ENCODE data around the gene NEGR1. TPM values are rescaled to one million over a fixed set of nuclear protein-coding genes. Genes with fewer than 3 reads are reported as not detected.
A peak's percentile ranks its signal among the peaks of the same experiment; 100 is the strongest.

Gene NEGR1
- total RNA-seq, 4 donors from 2014 or later: 7.0 to 10.0 (median 8.1) TPM

GRCh38 chr1:71561729-71562128, 720.6 kb downstream of the NEGR1 start:
- no peak for DNase-seq
- in situ Hi-C loops (cut with MboI; ENCODE audit: low pct_ligation_motif_present in 1 of 4, low pct_unique_long_range_greater_than_20kb in 1 of 4, low sequenced_read_pairs in 3 of 4): no loop called here
- intact Hi-C loops (cut with DNase I; ENCODE audit: low total_unique reads): no loop called here
- no peaks in the 10 kb centered on the region for H3K9me3 ChIP-seq
- no peaks in the 10 kb centered on the region for H3K36me3 ChIP-seq
- no peaks in the 10 kb centered on the region for H3K27me3 ChIP-seq
- peak overlapping the region in 2 of 4 donors; percentile 14 to 30 for H3K27ac ChIP-seq
- TF ChIP-seq POLR2A (IDR thresholded peaks at IDR 0.05) (no peak), CTCF (IDR thresholded peaks at IDR 0.05) (no peak), EP300 (IDR thresholded peaks at IDR 0.05; ENCODE audit: low read depth) (no peak)
- peaks cover 0 to 5% (median 2%) of the 10 kb centered on the region in 4 donors for H3K4me1 ChIP-seq
- H3K4me3 ChIP-seq: no peak overlapping the region
- 49 to 53% methylated on average over 2 of the region's 2 CpGs for WGBS, 2 donors (ENCODE audit: low coverage in 1 of 2)

- intact Hi-C loops (cut with DNase I; ENCODE audit: low total_unique reads) (no loop called here), in situ Hi-C loops (cut with MboI; ENCODE audit: low pct_ligation_motif_present in 1 of 4, low pct_unique_long_range_greater_than_20kb in 1 of 4, low sequenced_read_pairs in 3 of 4) (no loop called here)
- no peak for DNase-seq
- H3K36me3 ChIP-seq: no peaks in the 10 kb centered on the region
- H3K27me3 ChIP-seq: no peaks in the 10 kb centered on the region
- H3K27ac ChIP-seq: peak overlapping the region in 1 of 4 donors; percentile 23
- H3K9me3 ChIP-seq: no peaks in the 10 kb centered on the region
- H3K4me3 ChIP-seq: no peak overlapping the region
- peaks cover 0 to 5% (median 2%) of the 10 kb centered on the region in 4 donors for H3K4me1 ChIP-seq
- 60 to 69% methylated on average over 2 of the region's 2 CpGs for WGBS, 2 donors (ENCODE audit: low coverage in 1 of 2)
- TF ChIP-seq POLR2AphosphoS5 (IDR thresholded peaks at IDR 0.05) (no peak), EP300 (IDR thresholded peaks at IDR 0.05; ENCODE audit: low read depth) (no peak), POLR2A (IDR thresholded peaks at IDR 0.05) (no peak), CTCF (IDR thresholded peaks at IDR 0.05) (no peak)
Measured at GRCh38 chr1:71561206-71561605, 721.1 kb downstream of the NEGR1 start.

- 82 to 83% methylated on average over 1 of the region's 1 CpG for WGBS, 2 donors (ENCODE audit: low coverage in 1 of 2)
- TF ChIP-seq EP300 (IDR thresholded peaks at IDR 0.05; ENCODE audit: low read depth) (no peak), POLR2AphosphoS5 (IDR thresholded peaks at IDR 0.05) (no peak), POLR2A (IDR thresholded peaks at IDR 0.05) (no peak), CTCF (IDR thresholded peaks at IDR 0.05) (no peak)
Measured at GRCh38 chr1:71559880-71560279, 722.5 kb downstream of the NEGR1 start.

GRCh38 chr1:71557138-71557537, 725.2 kb downstream of the NEGR1 start:
- intact Hi-C loops (cut with DNase I; ENCODE audit: low total_unique reads) (no loop called here), in situ Hi-C loops (cut with MboI; ENCODE audit: low pct_ligation_motif_present in 1 of 4, low pct_unique_long_range_greater_than_20kb in 1 of 4, low sequenced_read_pairs in 3 of 4) (no loop called here)
- Histone ChIP-seq H3K27me3 (no peaks in the 10 kb centered on the region), H3K36me3 (no peaks in the 10 kb centered on the region), H3K4me3 (no peak overlapping the region), H3K9me3 (no peaks in the 10 kb centered on the region), H3K4me1 (peaks cover 0 to 5% (median 2%) of the 10 kb centered on the region in 4 donors), H3K27ac (no peak overlapping the region)
- WGBS, 2 donors (ENCODE audit: low coverage in 1 of 2): 57 to 60% methylated on average over 2 of the region's 2 CpGs
- TF ChIP-seq POLR2A (IDR thresholded peaks at IDR 0.05) (no peak), CTCF (IDR thresholded peaks at IDR 0.05) (no peak), EP300 (IDR thresholded peaks at IDR 0.05; ENCODE audit: low read depth) (no peak), POLR2AphosphoS5 (IDR thresholded peaks at IDR 0.05) (no peak)
- DNase-seq: no peak

More at GRCh38 chr1:71559880-71560279, 722.5 kb downstream of the NEGR1 start:
- Histone ChIP-seq H3K27me3 (no peaks in the 10 kb centered on the region), H3K36me3 (no peaks in the 10 kb centered on the region), H3K9me3 (no peaks in the 10 kb centered on the region), H3K27ac (no peak overlapping the region), H3K4me3 (no peak overlapping the region), H3K4me1 (peaks cover 0 to 5% (median 2%) of the 10 kb centered on the region in 4 donors)
- no peak for DNase-seq
- intact Hi-C loops (cut with DNase I; ENCODE audit: low total_unique reads) (no loop called here), in situ Hi-C loops (cut with MboI; ENCODE audit: low pct_ligation_motif_present in 1 of 4, low pct_unique_long_range_greater_than_20kb in 1 of 4, low sequenced_read_pairs in 3 of 4) (no loop called here)

Data from transverse colon (tissue), 4 donors.